Body of pancreas (tissue), 4 donors: ENCODE data around the gene PRPSAP1. TPM values are rescaled to one million over a fixed set of nuclear protein-coding genes. Genes with fewer than 3 reads are reported as not detected.

Experiments used
- ATAC-seq: fragments of 150-250 bp; one replicate; pipeline ENCODE4 v1.9.1; 2016
- DNase-seq, 4 donors: peaks; one replicate each; pipeline ENCODE4 v3.0.0-alpha.2; 2019
- H3K27ac ChIP-seq, 4 donors: fragments of 200-600 bp; sonication (generic); 1 replicate in 3 of 4; 2 replicates in 1 of 4; pipeline versions ENCODE4 v1.5.1 to v1.6.1; 2016 to 2019; ENCODE audit warnings: mild to moderate bottlenecking in 1 of 4, mixed read lengths in 1 of 4, moderate library complexity in 1 of 4
- H3K27me3 ChIP-seq, 2 donors: fragments of 200-600 bp; sonication (generic); one replicate each; pipeline ENCODE4 v1.6.0; 2016; ENCODE audit warnings: mild to moderate bottlenecking in 1 of 2
- H3K36me3 ChIP-seq, 2 donors: fragments of 200-600 bp; sonication (generic); replicated peaks in 1 of 2; 2 replicates each; pipeline ENCODE4 v1.5.1; 2016; ENCODE audit warnings: low read depth in 2 of 2; ENCODE audit not compliant: insufficient read depth in 1 of 2
- H3K4me1 ChIP-seq: fragments of 200-600 bp; sonication (generic); one replicate; pipeline ENCODE4 v1.6.0; 2016
- H3K4me3 ChIP-seq, 2 donors: fragments of 200-600 bp; sonication (generic); 1 replicate in 1 of 2; 2 replicates in 1 of 2; pipeline ENCODE4 v1.5.1; 2016 to 2019
- H3K9me3 ChIP-seq, 3 donors: fragments of 200-600 bp; sonication (generic); 1 replicate in 2 of 3; 2 replicates in 1 of 3; pipeline ENCODE4 v1.5.1; 2016
- CTCF ChIP-seq, 7 experiments: fragments of 450-650 bp in 4 of 7; fragments of 200-600 bp in 3 of 7; sonication (generic) in 3 of 7; IDR thresholded peaks; one replicate each; pipeline ENCODE4 v1.5.1; 2016 to 2019; ENCODE audit warnings: antibody characterized with exemption in 7 of 7
- POLR2A ChIP-seq, 3 donors: fragments of 450-650 bp; IDR thresholded peaks; one replicate each; pipeline ENCODE4 v1.6.1; 2016; ENCODE audit warnings: antibody characterized with exemption in 3 of 3, mild to moderate bottlenecking in 2 of 3
- WGBS, 2 donors: methylation state at CpG; one replicate each; pipeline ENCODE4 v1.1.5; 2017; 5-methylcytosine and 5-hydroxymethylcytosine counted together
- intact Hi-C: fragments of 100-400 bp; cut with DNase I; formaldehyde crosslinking; loops from one replicate; pipeline ENCODE4 v1.15.1; 2023
- total RNA-seq, 2 donors: library from RNA; depleted of rRNA; stranded (reverse); fragments of >200 nt; gene quantifications; one replicate each; pipeline ENCODE4 v1.1.0, GENCODE V29; 2016

The PRPSAP1 gene
- total RNA-seq, 2 donors from 2014 or later = 34.8 to 55.7 TPM

- Histone ChIP-seq H3K27ac (no peak overlapping the region), H3K4me1 (peaks cover 10% of the 10 kb centered on the region), H3K27me3 (no peaks in the 10 kb centered on the region), H3K36me3 (peaks cover 0 to 12% of the 10 kb centered on the region in 2 donors), H3K4me3 (no peak overlapping the region), H3K9me3 (no peaks in the 10 kb centered on the region)
- TF ChIP-seq CTCF (IDR thresholded peaks at IDR 0.05) (no peak), POLR2A (IDR thresholded peaks at IDR 0.05) (no peak)
- ATAC-seq (no peak), DNase-seq (no peak)
- WGBS, 2 donors = 90 to 99% methylated on average over 17 of the region's 21 CpGs
- intact Hi-C loops = no loop called here
These were observed 37.5 kb upstream of the PRPSAP1 start for GRCh38 chr17:76391200-76391715.

GRCh38 chr17:76390003-76390421, 36.3 kb upstream of the PRPSAP1 start:
- intact Hi-C loops = no loop called here
- Histone ChIP-seq H3K4me3 (no peak overlapping the region), H3K9me3 (no peaks in the 10 kb centered on the region), H3K27ac (no peak overlapping the region), H3K4me1 (peaks cover 23% of the 10 kb centered on the region), H3K27me3 (no peaks in the 10 kb centered on the region), H3K36me3 (peaks cover 0 to 6% of the 10 kb centered on the region in 2 donors)
- TF ChIP-seq POLR2A (IDR thresholded peaks at IDR 0.05) = no peak
- TF ChIP-seq CTCF (IDR thresholded peaks at IDR 0.05) = no peak
- ATAC-seq = no peak
- no peak for DNase-seq
- WGBS, 2 donors = 79 to 80% methylated on average over 11 of the region's 11 CpGs

- H3K27me3 ChIP-seq = no peaks in the 10 kb centered on the region
- no peak for ATAC-seq
- H3K27ac ChIP-seq = peak overlapping the region in 2 of 4 donors; percentile 23 to 56
- no peak overlapping the region for H3K4me3 ChIP-seq
- TF ChIP-seq CTCF (IDR thresholded peaks at IDR 0.05) (peak in 4 of 7 experiments; percentile 44 to 49 (median 45)), POLR2A (IDR thresholded peaks at IDR 0.05) (no peak)
- intact Hi-C loops = no loop called here
- no peaks in the 10 kb centered on the region for H3K9me3 ChIP-seq
- DNase-seq = peak; percentile 38 to 58 (median 54)
- WGBS, 2 donors = 60 to 71% methylated on average over 12 to 16 of the region's 16 CpGs
- H3K4me1 ChIP-seq = peaks cover 29% of the 10 kb centered on the region
- H3K36me3 ChIP-seq = peaks cover 0 to 4% of the 10 kb centered on the region in 2 donors
These were observed 35.5 kb upstream of the PRPSAP1 start for GRCh38 chr17:76388966-76389888.

GRCh38 chr17:76386966-76387765, 33.5 kb upstream of the PRPSAP1 start:
- H3K36me3 ChIP-seq = no peaks in the 10 kb centered on the region
- peaks cover 48% of the 10 kb centered on the region for H3K4me1 ChIP-seq
- intact Hi-C loops = no loop called here
- no peaks in the 10 kb centered on the region for H3K9me3 ChIP-seq
- ATAC-seq (no peak), DNase-seq (no peak)
- WGBS, 2 donors = 73 to 83% methylated on average over 15 to 31 of the region's 31 CpGs
- H3K27me3 ChIP-seq = no peaks in the 10 kb centered on the region
- H3K27ac ChIP-seq = no peak overlapping the region
- no peak overlapping the region for H3K4me3 ChIP-seq
- TF ChIP-seq POLR2A (IDR thresholded peaks at IDR 0.05) (no peak), CTCF (IDR thresholded peaks at IDR 0.05) (no peak)
